SK-N-SH (cell line): Measurements from ENCODE around the gene TTC9C.

Source experiments
- POLR2AphosphoS5 ChIP-seq: IDR thresholded peaks from 2 replicates; pipeline ENCODE4 v1.6.1; 2012; ENCODE audit warnings: low read depth, low read length
- RFX5 ChIP-seq: IDR thresholded peaks from 2 replicates; pipeline ENCODE4 v1.6.1; 2012; ENCODE audit warnings: mild to moderate bottlenecking, improper control_type of control experiment, low read length
- TF ChIP-seq, protein P1 (sequence below): fragments of 200-600 bp; sonication (generic); IDR thresholded peaks from 2 replicates; pipeline ENCODE4 v1.6.1; 2017; ENCODE audit warnings: antibody characterized with exemption, mild to moderate bottlenecking, moderate library complexity
- TF ChIP-seq, protein P2 (sequence below): IDR thresholded peaks from 2 replicates; pipeline ENCODE4 v1.4.0; 2012; ENCODE audit warnings: low read depth

DNA sequence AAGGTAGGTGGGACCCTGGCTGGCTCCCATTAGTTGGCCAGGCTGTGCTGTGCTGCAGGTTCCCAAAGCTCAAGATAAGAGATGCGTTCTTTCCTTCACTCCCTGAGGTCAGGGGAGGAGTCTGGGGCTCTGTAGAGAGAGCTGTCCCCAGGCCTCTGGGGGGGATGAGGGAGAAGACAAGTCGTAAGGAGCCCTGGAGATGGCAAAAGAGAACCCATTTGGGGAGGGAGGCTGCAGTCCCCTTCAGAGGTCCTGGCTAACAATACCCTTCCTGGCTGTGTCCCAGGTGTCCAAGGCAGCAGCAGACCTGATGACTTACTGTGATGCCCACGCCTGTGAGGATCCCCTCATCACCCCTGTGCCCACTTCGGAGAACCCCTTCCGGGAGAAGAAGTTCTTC, 19.9 kb upstream of the TTC9C start:
- TF ChIP-seq POLR2AphosphoS5 (no peak), RFX5 (no peak)
- TF ChIP-seq, protein P1, sequence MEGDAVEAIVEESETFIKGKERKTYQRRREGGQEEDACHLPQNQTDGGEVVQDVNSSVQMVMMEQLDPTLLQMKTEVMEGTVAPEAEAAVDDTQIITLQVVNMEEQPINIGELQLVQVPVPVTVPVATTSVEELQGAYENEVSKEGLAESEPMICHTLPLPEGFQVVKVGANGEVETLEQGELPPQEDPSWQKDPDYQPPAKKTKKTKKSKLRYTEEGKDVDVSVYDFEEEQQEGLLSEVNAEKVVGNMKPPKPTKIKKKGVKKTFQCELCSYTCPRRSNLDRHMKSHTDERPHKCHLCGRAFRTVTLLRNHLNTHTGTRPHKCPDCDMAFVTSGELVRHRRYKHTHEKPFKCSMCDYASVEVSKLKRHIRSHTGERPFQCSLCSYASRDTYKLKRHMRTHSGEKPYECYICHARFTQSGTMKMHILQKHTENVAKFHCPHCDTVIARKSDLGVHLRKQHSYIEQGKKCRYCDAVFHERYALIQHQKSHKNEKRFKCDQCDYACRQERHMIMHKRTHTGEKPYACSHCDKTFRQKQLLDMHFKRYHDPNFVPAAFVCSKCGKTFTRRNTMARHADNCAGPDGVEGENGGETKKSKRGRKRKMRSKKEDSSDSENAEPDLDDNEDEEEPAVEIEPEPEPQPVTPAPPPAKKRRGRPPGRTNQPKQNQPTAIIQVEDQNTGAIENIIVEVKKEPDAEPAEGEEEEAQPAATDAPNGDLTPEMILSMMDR: no peak
- TF ChIP-seq, protein P2, sequence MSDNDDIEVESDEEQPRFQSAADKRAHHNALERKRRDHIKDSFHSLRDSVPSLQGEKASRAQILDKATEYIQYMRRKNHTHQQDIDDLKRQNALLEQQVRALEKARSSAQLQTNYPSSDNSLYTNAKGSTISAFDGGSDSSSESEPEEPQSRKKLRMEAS: no peak
